ENCODE measurements around the gene TMEM92.

DNA sequence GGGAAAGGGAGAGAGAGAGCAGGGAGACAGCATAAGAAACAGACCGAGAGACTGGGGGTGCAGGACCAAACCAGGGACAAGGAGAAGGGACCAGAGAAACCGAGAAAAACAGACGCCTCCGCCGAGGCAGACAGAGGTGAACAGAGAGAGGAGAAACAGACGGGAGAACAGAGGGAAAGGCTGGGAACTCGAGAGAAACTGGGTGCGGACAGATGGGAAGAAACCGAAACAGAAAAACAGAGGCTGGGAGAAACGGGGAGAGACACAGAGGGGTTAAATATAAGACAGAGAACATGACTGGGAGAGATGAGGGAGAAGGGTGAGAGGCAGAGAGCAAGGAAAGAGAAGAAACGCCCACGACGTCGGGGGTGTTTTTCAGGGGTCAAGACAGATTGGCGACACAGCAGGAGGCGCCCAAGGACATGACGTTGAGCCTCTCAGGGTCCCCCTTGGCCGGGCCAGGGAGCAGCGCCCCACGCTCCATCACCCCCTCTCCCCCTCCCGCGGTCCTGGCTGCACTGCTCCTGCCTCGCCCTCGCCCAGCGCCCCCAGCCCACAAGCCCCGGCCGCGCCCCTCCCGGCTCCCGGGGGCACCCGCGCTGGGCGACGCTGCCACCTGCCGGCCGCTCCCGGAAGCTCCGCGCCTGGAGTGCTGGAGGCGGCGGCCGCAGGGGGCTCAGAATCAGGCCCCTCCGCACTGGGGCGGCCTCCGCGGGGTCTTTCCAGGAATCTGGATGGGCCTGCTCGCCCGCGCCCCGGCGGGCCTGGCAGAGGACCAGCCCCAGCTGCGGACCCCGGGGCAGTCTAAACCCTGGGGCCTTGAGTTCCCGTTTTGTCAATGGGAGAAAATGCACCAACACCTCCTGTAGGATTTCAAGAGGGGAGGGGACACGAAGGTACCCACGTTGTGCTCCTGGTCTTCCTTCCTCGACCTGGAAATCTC is 1.3 kb upstream of the TMEM92 start:
- TF ChIP-seq, protein P1, sequence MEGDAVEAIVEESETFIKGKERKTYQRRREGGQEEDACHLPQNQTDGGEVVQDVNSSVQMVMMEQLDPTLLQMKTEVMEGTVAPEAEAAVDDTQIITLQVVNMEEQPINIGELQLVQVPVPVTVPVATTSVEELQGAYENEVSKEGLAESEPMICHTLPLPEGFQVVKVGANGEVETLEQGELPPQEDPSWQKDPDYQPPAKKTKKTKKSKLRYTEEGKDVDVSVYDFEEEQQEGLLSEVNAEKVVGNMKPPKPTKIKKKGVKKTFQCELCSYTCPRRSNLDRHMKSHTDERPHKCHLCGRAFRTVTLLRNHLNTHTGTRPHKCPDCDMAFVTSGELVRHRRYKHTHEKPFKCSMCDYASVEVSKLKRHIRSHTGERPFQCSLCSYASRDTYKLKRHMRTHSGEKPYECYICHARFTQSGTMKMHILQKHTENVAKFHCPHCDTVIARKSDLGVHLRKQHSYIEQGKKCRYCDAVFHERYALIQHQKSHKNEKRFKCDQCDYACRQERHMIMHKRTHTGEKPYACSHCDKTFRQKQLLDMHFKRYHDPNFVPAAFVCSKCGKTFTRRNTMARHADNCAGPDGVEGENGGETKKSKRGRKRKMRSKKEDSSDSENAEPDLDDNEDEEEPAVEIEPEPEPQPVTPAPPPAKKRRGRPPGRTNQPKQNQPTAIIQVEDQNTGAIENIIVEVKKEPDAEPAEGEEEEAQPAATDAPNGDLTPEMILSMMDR (IDR thresholded peaks at IDR 0.05): peak; percentile 99
- TF ChIP-seq ZFX (IDR thresholded peaks at IDR 0.05; ENCODE audit: borderline replicate concordance): no peak
